WTC11 (cell line): Measurements from ENCODE around the gene CISD3. TPM values are rescaled to one million over a fixed set of nuclear protein-coding genes. Genes with fewer than 3 reads are reported as not detected.

Experiments used
- ATAC-seq: fragments of 200-7000 bp; cut with Tn5 transposase; 2 replicates; pipeline ENCODE4 v1.10.0; 2021; ENCODE audit warnings: mild to moderate bottlenecking, moderate library complexity
- CTCF ChIA-PET: fragments of 300-600 bp; sonication (Branson Sonifier 250); formaldehyde crosslinking; loops from one replicate; lab custom pipeline; 2021; ENCODE audit warnings: antibody characterized with exemption; lab: Charles Lee
- POLR2A ChIA-PET: fragments of 350-600 bp; sonication (Branson Sonifier 250); formaldehyde crosslinking; loops from one replicate; lab custom pipeline; 2021; ENCODE audit warnings: antibody characterized with exemption; lab: Charles Lee
- DNase-seq: peaks from one replicate; pipeline ENCODE4 v3.0.0; 2021; ENCODE audit warnings: low spot score
- H3K27ac Mint-ChIP-seq: 2 replicates; pipeline ENCODE4 v1.8.0; 2021; ENCODE audit warnings: mixed read lengths
- H3K27me3 Mint-ChIP-seq: 2 replicates; pipeline ENCODE4 v1.8.0; 2021; ENCODE audit warnings: low read depth, mild to moderate bottlenecking, moderate library complexity, mixed read lengths
- H3K36me3 Mint-ChIP-seq: 2 replicates; pipeline ENCODE4 v1.8.0; 2021; ENCODE audit warnings: mixed read lengths
- H3K4me1 Mint-ChIP-seq: 2 replicates; pipeline ENCODE4 v1.8.0; 2022; ENCODE audit warnings: mixed read lengths
- H3K4me3 Mint-ChIP-seq: 2 replicates; pipeline ENCODE4 v1.8.0; 2021; ENCODE audit warnings: mild to moderate bottlenecking, moderate library complexity, mixed read lengths
- H3K9me3 Mint-ChIP-seq: 2 replicates; pipeline ENCODE4 v1.8.0; 2021; ENCODE audit warnings: mixed read lengths
- E2F5 ChIP-seq: sonication (generic); formaldehyde crosslinking; IDR thresholded peaks from 2 replicates; pipeline ENCODE4 v1.8.1; 2022; ENCODE audit warnings: mild to moderate bottlenecking, moderate library complexity, missing genetic modification reagents
- FOXJ3 ChIP-seq: sonication (generic); formaldehyde crosslinking; IDR thresholded peaks from 2 replicates; pipeline ENCODE4 v1.9.0; 2021; ENCODE audit warnings: missing genetic modification reagents, mild to moderate bottlenecking, borderline replicate concordance
- FOXP1 ChIP-seq: sonication (generic); formaldehyde crosslinking; IDR thresholded peaks from 2 replicates; pipeline ENCODE4 v1.8.0; 2022; ENCODE audit warnings: missing genetic modification reagents, mild to moderate bottlenecking, moderate library complexity, borderline replicate concordance
- HMGA2 ChIP-seq: fragments of 250-450 bp; sonication (Bioruptor Pico); IDR thresholded peaks from 2 replicates; pipeline ENCODE4 v1.4.0; 2021; ENCODE audit warnings: mild to moderate bottlenecking, moderate library complexity
- NFATC4 ChIP-seq: fragments of 250-450 bp; sonication (Bioruptor Pico); IDR thresholded peaks from 2 replicates; pipeline ENCODE4 v1.9.0; 2021; ENCODE audit warnings: mild to moderate bottlenecking
- ZNF232 ChIP-seq: sonication (generic); formaldehyde crosslinking; IDR thresholded peaks from 2 replicates; pipeline ENCODE4 v1.8.0; 2022; ENCODE audit warnings: mild to moderate bottlenecking, missing genetic modification reagents
- ZNF317 ChIP-seq: sonication (generic); formaldehyde crosslinking; IDR thresholded peaks from 2 replicates; pipeline ENCODE4 v1.8.1; 2023; ENCODE audit warnings: low read depth, mild to moderate bottlenecking, moderate library complexity, missing genetic modification reagents, borderline replicate concordance
- ZNF423 ChIP-seq: fragments of 250-450 bp; sonication (Bioruptor Pico); IDR thresholded peaks from 2 replicates; pipeline ENCODE4 v2.1.2; 2022; ENCODE audit warnings: mild to moderate bottlenecking, moderate library complexity
- total RNA-seq: library from RNA; stranded (reverse); gene quantifications from 3 replicates; pipeline ENCODE4 v1.2.3, GENCODE V29; 2021
- TF ChIP-seq, protein P1 (sequence below): fragments of 250-450 bp; sonication (Bioruptor Pico); IDR thresholded peaks from 2 replicates; pipeline ENCODE4 v1.9.0; 2021; ENCODE audit warnings: moderate library complexity, mild to moderate bottlenecking, inconsistent platforms, borderline replicate concordance
- TF ChIP-seq, protein P2 (sequence below): sonication (generic); formaldehyde crosslinking; IDR thresholded peaks from 2 replicates; pipeline ENCODE4 v1.8.0; 2022; ENCODE audit warnings: mild to moderate bottlenecking, missing genetic modification reagents
- TF ChIP-seq, protein P3 (sequence below): sonication (generic); formaldehyde crosslinking; conservative IDR thresholded peaks from 2 replicates; pipeline ENCODE4 v1.8.1; 2023; ENCODE audit warnings: mild to moderate bottlenecking, low read depth, missing genetic modification reagents, moderate library complexity

Gene CISD3
- total RNA-seq, 1 experiment from 2014 or later: 12.1 TPM

- ChIA-PET POLR2A (interaction anchor here (1.5 kb wide), 1 partner anchor 10 kb away, joined by 4 read pairs; no protein-coding TSS in a partner anchor), CTCF (interaction anchor here (2.2 kb wide), 1 partner anchor 32 kb away, joined by 11 read pairs; no protein-coding TSS in a partner anchor)
- no peak for DNase-seq
- TF ChIP-seq NFATC4 (no peak), FOXJ3 (CRISPR knock-in tag) (no peak)
- peaks cover 50% of the 10 kb centered on the region for H3K4me1 Mint-ChIP-seq
- H3K4me3 Mint-ChIP-seq: no peak overlapping the region
- no peak for ATAC-seq
- peaks cover 49% of the 10 kb centered on the region for H3K27me3 Mint-ChIP-seq
- H3K27ac Mint-ChIP-seq: 0 out of 2 replicates have a peak overlapping the region, but pooled peaks have one; percentile 50
- no peaks in the 10 kb centered on the region for H3K9me3 Mint-ChIP-seq
- H3K36me3 Mint-ChIP-seq: 0 out of 2 replicates have a peak, but pooled peaks cover 3% of the 10 kb centered on the region
These were observed 20.9 kb upstream of the CISD3 start for GRCh38 chr17:38709104-38709820.

GRCh38 chr17:38709864-38710603 is 20.1 kb upstream of the CISD3 start:
- H3K36me3 Mint-ChIP-seq: 0 out of 2 replicates have a peak, but pooled peaks cover 3% of the 10 kb centered on the region
- TF ChIP-seq, protein P1, sequence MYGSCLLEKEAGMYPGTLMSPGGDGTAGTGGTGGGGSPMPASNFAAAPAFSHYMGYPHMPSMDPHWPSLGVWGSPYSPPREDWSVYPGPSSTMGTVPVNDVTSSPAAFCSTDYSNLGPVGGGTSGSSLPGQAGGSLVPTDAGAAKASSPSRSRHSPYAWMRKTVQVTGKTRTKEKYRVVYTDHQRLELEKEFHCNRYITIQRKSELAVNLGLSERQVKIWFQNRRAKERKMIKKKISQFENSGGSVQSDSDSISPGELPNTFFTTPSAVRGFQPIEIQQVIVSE (CRISPR knock-in tag): no peak
- TF ChIP-seq FOXP1 (CRISPR knock-in tag) (no peak), HMGA2 (CRISPR knock-in tag) (no peak)
- no peak overlapping the region for H3K4me3 Mint-ChIP-seq
- CTCF ChIA-PET: interaction anchor here (0.8 to 2.4 kb wide), 7 partner anchors 9 to 146 kb away, joined by 3 to 13 read pairs (median 3); partner anchors contain the start of gene SRCIN1
- no peak overlapping the region for H3K27ac Mint-ChIP-seq
- H3K4me1 Mint-ChIP-seq: peaks cover 50% of the 10 kb centered on the region
- POLR2A ChIA-PET: interaction anchor here (1.5 kb wide), 1 partner anchor 9 kb away, joined by 4 read pairs; no protein-coding TSS in a partner anchor
- DNase-seq (no peak), ATAC-seq (no peak)
- H3K27me3 Mint-ChIP-seq: peaks cover 42% of the 10 kb centered on the region
- H3K9me3 Mint-ChIP-seq: no peaks in the 10 kb centered on the region

- 0 out of 2 replicates have a peak, but pooled peaks cover 3% of the 10 kb centered on the region for H3K36me3 Mint-ChIP-seq
- no peaks in the 10 kb centered on the region for H3K9me3 Mint-ChIP-seq
- ATAC-seq (no peak), DNase-seq (no peak)
- peaks cover 56% of the 10 kb centered on the region for H3K4me1 Mint-ChIP-seq
- no peak overlapping the region for H3K27ac Mint-ChIP-seq
- POLR2A ChIA-PET: interaction anchor here (1.5 kb wide), 1 partner anchor 9 kb away, joined by 4 read pairs; no protein-coding TSS in a partner anchor
- CTCF ChIA-PET: interaction anchor here (0.8 to 2.4 kb wide), 7 partner anchors 8 to 147 kb away, joined by 3 to 13 read pairs (median 3); partner anchors contain the start of gene SRCIN1
- peaks cover 42% of the 10 kb centered on the region for H3K27me3 Mint-ChIP-seq
- no peak for TF ChIP-seq ZNF232
- TF ChIP-seq FOXJ3 (CRISPR knock-in tag): no peak
- TF ChIP-seq ZNF317 (CRISPR knock-in tag): no peak
- no peak for TF ChIP-seq ZNF423 (CRISPR knock-in tag)
- no peak for TF ChIP-seq FOXP1 (CRISPR knock-in tag)
- TF ChIP-seq, protein P2, sequence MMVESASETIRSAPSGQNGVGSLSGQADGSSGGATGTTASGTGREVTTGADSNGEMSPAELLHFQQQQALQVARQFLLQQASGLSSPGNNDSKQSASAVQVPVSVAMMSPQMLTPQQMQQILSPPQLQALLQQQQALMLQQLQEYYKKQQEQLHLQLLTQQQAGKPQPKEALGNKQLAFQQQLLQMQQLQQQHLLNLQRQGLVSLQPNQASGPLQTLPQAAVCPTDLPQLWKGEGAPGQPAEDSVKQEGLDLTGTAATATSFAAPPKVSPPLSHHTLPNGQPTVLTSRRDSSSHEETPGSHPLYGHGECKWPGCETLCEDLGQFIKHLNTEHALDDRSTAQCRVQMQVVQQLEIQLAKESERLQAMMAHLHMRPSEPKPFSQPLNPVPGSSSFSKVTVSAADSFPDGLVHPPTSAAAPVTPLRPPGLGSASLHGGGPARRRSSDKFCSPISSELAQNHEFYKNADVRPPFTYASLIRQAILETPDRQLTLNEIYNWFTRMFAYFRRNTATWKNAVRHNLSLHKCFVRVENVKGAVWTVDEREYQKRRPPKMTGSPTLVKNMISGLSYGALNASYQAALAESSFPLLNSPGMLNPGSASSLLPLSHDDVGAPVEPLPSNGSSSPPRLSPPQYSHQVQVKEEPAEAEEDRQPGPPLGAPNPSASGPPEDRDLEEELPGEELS: no peak
- TF ChIP-seq, protein P3, sequence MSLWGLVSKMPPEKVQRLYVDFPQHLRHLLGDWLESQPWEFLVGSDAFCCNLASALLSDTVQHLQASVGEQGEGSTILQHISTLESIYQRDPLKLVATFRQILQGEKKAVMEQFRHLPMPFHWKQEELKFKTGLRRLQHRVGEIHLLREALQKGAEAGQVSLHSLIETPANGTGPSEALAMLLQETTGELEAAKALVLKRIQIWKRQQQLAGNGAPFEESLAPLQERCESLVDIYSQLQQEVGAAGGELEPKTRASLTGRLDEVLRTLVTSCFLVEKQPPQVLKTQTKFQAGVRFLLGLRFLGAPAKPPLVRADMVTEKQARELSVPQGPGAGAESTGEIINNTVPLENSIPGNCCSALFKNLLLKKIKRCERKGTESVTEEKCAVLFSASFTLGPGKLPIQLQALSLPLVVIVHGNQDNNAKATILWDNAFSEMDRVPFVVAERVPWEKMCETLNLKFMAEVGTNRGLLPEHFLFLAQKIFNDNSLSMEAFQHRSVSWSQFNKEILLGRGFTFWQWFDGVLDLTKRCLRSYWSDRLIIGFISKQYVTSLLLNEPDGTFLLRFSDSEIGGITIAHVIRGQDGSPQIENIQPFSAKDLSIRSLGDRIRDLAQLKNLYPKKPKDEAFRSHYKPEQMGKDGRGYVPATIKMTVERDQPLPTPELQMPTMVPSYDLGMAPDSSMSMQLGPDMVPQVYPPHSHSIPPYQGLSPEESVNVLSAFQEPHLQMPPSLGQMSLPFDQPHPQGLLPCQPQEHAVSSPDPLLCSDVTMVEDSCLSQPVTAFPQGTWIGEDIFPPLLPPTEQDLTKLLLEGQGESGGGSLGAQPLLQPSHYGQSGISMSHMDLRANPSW (CRISPR knock-in tag): no peak
- TF ChIP-seq E2F5 (CRISPR knock-in tag): no peak
- H3K4me3 Mint-ChIP-seq: no peak overlapping the region
These were observed 19.6 kb upstream of the CISD3 start for GRCh38 chr17:38710604-38710962.
